Bronchial epithelial cell (primary cell): ENCODE data around the gene ZNF451. TPM values are rescaled to one million over a fixed set of nuclear protein-coding genes. Genes with fewer than 3 reads are reported as not detected.

Experiments used
- DNase-seq: peaks from one replicate; pipeline ENCODE4 v3.0.0-alpha.2; 2010; ENCODE audit warnings: low read depth
- FAIRE-seq: peaks from 2 replicates; lab custom pipeline; 2011; peaks lifted over from hg19 to GRCh38; lab: Jason Lieb, UNC
- H3K27me3 ChIP-seq: 2 replicates; pipeline ENCODE4 v1.5.1; 2011; ENCODE audit warnings: low read length; ENCODE audit not compliant: control insufficient read depth, insufficient read depth
- H3K36me3 ChIP-seq: 2 replicates; pipeline ENCODE4 v1.5.1; 2011; ENCODE audit warnings: low read length; ENCODE audit not compliant: control insufficient read depth, insufficient read depth
- H3K4me3 ChIP-seq: 2 replicates; pipeline ENCODE4 v1.5.1; 2011; ENCODE audit warnings: mild to moderate bottlenecking, low read depth, low read length, control low read depth
- total RNA-seq: library from RNA; depleted of rRNA; stranded (reverse); fragments of >200 nt; gene quantifications from 2 replicates; pipeline ENCODE4 v1.2.1, GENCODE V29; 2014
- TF ChIP-seq, protein P1 (sequence below): IDR thresholded peaks from 2 replicates; pipeline ENCODE4 v1.5.1; 2011; ENCODE audit warnings: mild to moderate bottlenecking, moderate library complexity, low read length, control low read depth, inconsistent platforms; ENCODE audit not compliant: insufficient read depth, severe bottlenecking

ZNF451 gene
- total RNA-seq, 1 donor from 2014 or later = 51.6 TPM

DNA sequence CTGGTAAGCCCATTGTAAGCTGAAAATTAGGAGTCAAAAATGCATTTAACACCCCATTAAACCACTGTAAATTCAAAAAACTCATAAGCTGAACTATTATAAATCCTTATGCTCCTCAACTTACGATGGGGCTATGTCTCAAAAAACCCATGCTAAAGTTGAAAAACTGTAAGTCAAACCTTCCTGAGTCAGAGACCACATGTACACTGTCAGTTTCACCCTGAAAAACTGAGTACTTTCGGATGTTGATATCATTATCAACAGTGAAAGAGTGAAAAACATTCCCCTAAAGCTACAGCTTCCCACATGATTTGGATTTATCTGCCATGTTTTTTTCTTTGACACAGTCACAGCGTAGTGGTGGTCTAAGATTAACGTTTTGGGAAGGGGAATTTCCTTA, 117.9 kb downstream of the ZNF451 start:
- Histone ChIP-seq H3K27me3 (no peaks in the 10 kb centered on the region), H3K4me3 (no peak overlapping the region), H3K36me3 (peaks cover 1% of the 10 kb centered on the region)
- TF ChIP-seq, protein P1, sequence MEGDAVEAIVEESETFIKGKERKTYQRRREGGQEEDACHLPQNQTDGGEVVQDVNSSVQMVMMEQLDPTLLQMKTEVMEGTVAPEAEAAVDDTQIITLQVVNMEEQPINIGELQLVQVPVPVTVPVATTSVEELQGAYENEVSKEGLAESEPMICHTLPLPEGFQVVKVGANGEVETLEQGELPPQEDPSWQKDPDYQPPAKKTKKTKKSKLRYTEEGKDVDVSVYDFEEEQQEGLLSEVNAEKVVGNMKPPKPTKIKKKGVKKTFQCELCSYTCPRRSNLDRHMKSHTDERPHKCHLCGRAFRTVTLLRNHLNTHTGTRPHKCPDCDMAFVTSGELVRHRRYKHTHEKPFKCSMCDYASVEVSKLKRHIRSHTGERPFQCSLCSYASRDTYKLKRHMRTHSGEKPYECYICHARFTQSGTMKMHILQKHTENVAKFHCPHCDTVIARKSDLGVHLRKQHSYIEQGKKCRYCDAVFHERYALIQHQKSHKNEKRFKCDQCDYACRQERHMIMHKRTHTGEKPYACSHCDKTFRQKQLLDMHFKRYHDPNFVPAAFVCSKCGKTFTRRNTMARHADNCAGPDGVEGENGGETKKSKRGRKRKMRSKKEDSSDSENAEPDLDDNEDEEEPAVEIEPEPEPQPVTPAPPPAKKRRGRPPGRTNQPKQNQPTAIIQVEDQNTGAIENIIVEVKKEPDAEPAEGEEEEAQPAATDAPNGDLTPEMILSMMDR = no peak
- DNase-seq (no peak), FAIRE-seq (no peak)

- TF ChIP-seq, protein P1 = no peak
- no peak for DNase-seq
- FAIRE-seq = no peak
- Histone ChIP-seq H3K4me3 (no peak overlapping the region), H3K36me3 (peaks cover 1% of the 10 kb centered on the region), H3K27me3 (no peaks in the 10 kb centered on the region)
Observed at GRCh38 chr6:57209030-57209429, 119.0 kb downstream of the ZNF451 start.

- H3K27me3 ChIP-seq = no peaks in the 10 kb centered on the region
- no peak for DNase-seq
- TF ChIP-seq, protein P1 = no peak
- no peak for FAIRE-seq
- peaks cover 1% of the 10 kb centered on the region for H3K36me3 ChIP-seq
- H3K4me3 ChIP-seq = no peak overlapping the region
Observed at GRCh38 chr6:57210060-57210459, 120.1 kb downstream of the ZNF451 start.

GRCh38 chr6:57215260-57215659, 125.3 kb downstream of the ZNF451 start:
- no peaks in the 10 kb centered on the region for H3K36me3 ChIP-seq
- no peak for FAIRE-seq
- H3K27me3 ChIP-seq = no peaks in the 10 kb centered on the region
- TF ChIP-seq, protein P1 = no peak
- no peak overlapping the region for H3K4me3 ChIP-seq
- no peak for DNase-seq

- FAIRE-seq (no peak), DNase-seq (no peak)
- Histone ChIP-seq H3K27me3 (no peaks in the 10 kb centered on the region), H3K36me3 (no peaks in the 10 kb centered on the region), H3K4me3 (no peak overlapping the region)
- TF ChIP-seq, protein P1 = no peak
Observed at GRCh38 chr6:57216235-57217101, 126.5 kb downstream of the ZNF451 start.
